ENCODE measurements around the gene BFAR.
"Not testable (repeated sequence)": the region's sequence is repeated elsewhere in the genome, so short reads cannot be mapped to it uniquely, and the experiment has no call there.

The BFAR gene

DNA sequence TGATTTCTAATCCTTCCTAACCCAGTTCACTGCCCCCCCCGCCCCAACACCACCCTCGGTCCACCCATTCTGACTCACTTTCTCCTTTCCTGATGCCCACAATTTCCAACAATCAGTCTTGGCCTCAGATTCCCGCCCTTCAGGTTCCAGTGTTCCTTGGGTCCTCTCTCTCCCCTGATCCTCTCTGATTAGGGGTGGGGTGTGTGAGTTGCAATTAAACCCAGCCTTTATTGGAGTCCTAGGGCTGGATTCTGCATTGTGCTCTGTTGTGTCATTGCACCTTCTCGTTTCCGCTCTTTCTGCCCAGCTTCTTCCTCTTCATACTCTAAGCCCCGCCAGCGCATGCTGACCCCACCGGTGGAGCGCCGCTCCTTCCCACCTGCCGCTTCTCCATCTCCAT, 69.9 kb downstream of the BFAR start:
- DNase-seq = not testable (repeated sequence)

DNA sequence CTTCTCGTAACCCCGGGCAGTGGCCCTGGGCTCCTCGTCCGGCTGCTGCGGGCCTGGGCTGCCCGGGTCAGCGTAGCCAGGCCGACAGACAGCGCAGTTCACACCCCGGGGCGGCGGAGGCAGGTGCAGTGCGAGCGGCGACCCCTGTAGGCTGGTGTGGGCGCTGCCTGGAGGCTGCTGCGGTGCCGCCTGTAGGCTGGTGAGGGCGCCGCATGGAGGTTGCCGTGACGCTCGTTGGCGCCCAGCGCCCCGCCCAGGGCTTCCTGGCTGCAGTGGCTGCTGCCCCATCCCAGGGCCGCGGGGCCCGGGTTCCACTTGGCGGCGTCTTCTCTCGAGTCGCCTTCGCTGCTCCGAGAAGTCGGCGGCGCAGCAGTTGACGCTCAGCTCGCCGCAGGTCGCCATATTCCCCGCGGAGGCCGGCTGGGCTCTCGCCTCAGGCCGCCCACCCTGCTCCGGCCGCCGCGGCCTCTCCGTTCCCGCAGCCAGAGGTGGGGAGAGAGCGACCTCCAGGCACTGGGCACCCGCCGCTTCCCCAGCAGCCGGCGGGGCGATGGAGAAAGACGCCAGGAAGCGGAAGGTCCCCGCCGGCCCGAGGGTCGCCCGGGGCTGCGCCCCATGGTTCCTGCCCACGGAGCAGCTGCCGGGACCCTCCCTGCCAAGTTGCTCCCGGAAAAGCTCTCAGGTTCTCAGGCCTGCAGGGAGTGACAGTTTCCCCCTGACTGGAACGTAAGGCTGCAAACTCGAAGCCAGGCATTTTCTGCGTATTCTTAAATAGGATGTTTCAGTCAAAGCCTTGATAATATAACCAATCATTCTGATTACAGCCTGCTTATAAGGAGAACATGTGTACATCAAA, 70.6 kb downstream of the BFAR start, which contains the start of gene NPIPA3:
Gene NPIPA3 (plus strand): TSS at position 256 of the 856 bp plus-strand sequence. CDS start 5,533 bp downstream, outside the sequence.
- DNase-seq = not testable (repeated sequence)

Measured in kidney glomerular epithelial cell (primary cell).